Heart left ventricle (tissue), 13 donors: Measurements from ENCODE around the gene TMEM163.

Experiments
- CTCF ChIP-seq, 12 donors: fragments of 200-600 bp; sonication (generic) in 4 of 12; IDR thresholded peaks; one replicate each; pipeline versions ENCODE4 v1.5.0 to v1.8.0; 2018 to 2022; ENCODE audit warnings: antibody characterized with exemption in 12 of 12, mild to moderate bottlenecking in 5 of 12
- POLR2A ChIP-seq, 2 donors: fragments of 450-650 bp; IDR thresholded peaks; one replicate each; pipeline ENCODE4 v1.6.1; 2017; ENCODE audit warnings: antibody characterized with exemption in 2 of 2, mild to moderate bottlenecking in 2 of 2, moderate library complexity in 2 of 2
- donor health status: ischemic (EF 13 %, LVEDD 7.1; RV severe dilation, severe dysfunction).
- donor health status: DM: no; HTN: yes; CAD: no.
- donor health status: DM: no; HTN: no; CAD: no.
- donor health status: ischemic (EF 25% LVEDD 6.9; RV normal size, moderate dysfunction).
- donor health status: ischemic (EF 25% LVEDD 5.7; RV mildly dilated, moderate dysfunction).
- donor health status: ischemic (EF 35%, LVEDD 5.7; RV mildly dilated, moderate dysfunction).
- donor health status: nonischemic (EF 11% LVEDD 7.7; RV severe dilation, severe dysfunction).
- donor health status: DM: yes; HTN: yes; CAD: no.
- donor health status: PGD.
- donor health status: ischemic (EF 29% LVEDD 5.4; RV normal size, mild dysfunction).
- donor health status: nonischemic (EF 23%, LVEDD 6.1; RV moderate dilation, normal function).

GRCh38 chr2:134482766-134483340 lies 235.9 kb downstream of the TMEM163 start:
- TF ChIP-seq CTCF (IDR thresholded peaks at IDR 0.05), result no peak
- TF ChIP-seq POLR2A (IDR thresholded peaks at IDR 0.05), result no peak
